Frontal cortex (tissue), 4 donors: ENCODE measurements around the gene KHDC4. TPM values are rescaled to one million over a fixed set of nuclear protein-coding genes. Genes with fewer than 3 reads are reported as not detected.

Experiments
- DNase-seq, 2 donors: peaks; one replicate each; pipeline ENCODE4 v3.0.0; 2012; ENCODE audit warnings: low spot score in 2 of 2
- FAIRE-seq: peaks from 2 replicates; lab custom pipeline; 2012; peaks lifted over from hg19 to GRCh38; lab: Jason Lieb, UNC
- total RNA-seq: library from RNA; depleted of rRNA; stranded (reverse); fragments of >200 nt; gene quantifications from one replicate; pipeline ENCODE4 v1.2.3, GENCODE V29; 2014
- donor health status: control.
- donor health status: control.
- donor health status: control.

The KHDC4 gene
- total RNA-seq: 30.6 TPM

GRCh38 chr1:155934097-155934935, at the start of gene KHDC4:
TSS of gene KHDC4 (minus strand) at chr1:155934413. CDS start at chr1:155934373, 40 bp downstream.
- peak; percentile 96 for FAIRE-seq

GRCh38 chr1:155983191-155984024, 49.2 kb upstream of the KHDC4 start:
- DNase-seq (no peak), FAIRE-seq (no peak)

More at GRCh38 chr1:155934097-155934935, at the start of gene KHDC4:
- peak; percentile 85 to 90 for DNase-seq

GRCh38 chr1:155982106-155982505, 47.9 kb upstream of the KHDC4 start:
- FAIRE-seq (no peak), DNase-seq (no peak)

GRCh38 chr1:155981266-155982088, 47.3 kb upstream of the KHDC4 start:
- no peak for DNase-seq
- FAIRE-seq: no peak

- FAIRE-seq (no peak), DNase-seq (peak in 1 of 2 donors; percentile 27)
Observed at GRCh38 chr1:155979597-155980343, 45.6 kb upstream of the KHDC4 start.

GRCh38 chr1:155978973-155979429, 44.8 kb upstream of the KHDC4 start:
- no peak for DNase-seq
- no peak for FAIRE-seq

- FAIRE-seq (no peak), DNase-seq (peak; percentile 65 to 76)
Observed at GRCh38 chr1:155978325-155978972, 44.2 kb upstream of the KHDC4 start, which contains the start of gene ARHGEF2. TSS of gene ARHGEF2 (minus strand) at chr1:155978547. CDS start at chr1:155978427, 120 bp downstream.

- FAIRE-seq: no peak
- peak; percentile 63 to 68 for DNase-seq
Observed at GRCh38 chr1:155977690-155978324, 43.6 kb upstream of the KHDC4 start.

- DNase-seq: no peak
- no peak for FAIRE-seq
Observed at GRCh38 chr1:155976913-155977689, 42.9 kb upstream of the KHDC4 start.

GRCh38 chr1:155976062-155976912, 42.1 kb upstream of the KHDC4 start:
- no peak for DNase-seq
- FAIRE-seq: no peak

GRCh38 chr1:155975375-155976061, 41.3 kb upstream of the KHDC4 start:
- no peak for DNase-seq
- no peak for FAIRE-seq

GRCh38 chr1:155974208-155975115, 40.2 kb upstream of the KHDC4 start:
- FAIRE-seq (no peak), DNase-seq (peak in 1 of 2 donors; percentile 67)

- DNase-seq (no peak), FAIRE-seq (no peak)
Observed at GRCh38 chr1:155973723-155974122, 39.5 kb upstream of the KHDC4 start.

GRCh38 chr1:155971910-155972809, 37.9 kb upstream of the KHDC4 start:
- no peak for FAIRE-seq

More at GRCh38 chr1:155971910-155972809, 37.9 kb upstream of the KHDC4 start:
- DNase-seq: no peak
